Body of pancreas (tissue), 4 donors: ENCODE data around the gene LCN9.

ENCODE experiments used
- POLR2A ChIP-seq, 3 donors: fragments of 450-650 bp; IDR thresholded peaks; one replicate each; pipeline ENCODE4 v1.6.1; 2016; ENCODE audit warnings: antibody characterized with exemption in 3 of 3, mild to moderate bottlenecking in 2 of 3
- TF ChIP-seq, protein P1 (sequence below), 7 experiments: fragments of 450-650 bp in 4 of 7; fragments of 200-600 bp in 3 of 7; sonication (generic) in 3 of 7; IDR thresholded peaks; one replicate each; pipeline ENCODE4 v1.5.1; 2016 to 2019; ENCODE audit warnings: antibody characterized with exemption in 7 of 7

DNA sequence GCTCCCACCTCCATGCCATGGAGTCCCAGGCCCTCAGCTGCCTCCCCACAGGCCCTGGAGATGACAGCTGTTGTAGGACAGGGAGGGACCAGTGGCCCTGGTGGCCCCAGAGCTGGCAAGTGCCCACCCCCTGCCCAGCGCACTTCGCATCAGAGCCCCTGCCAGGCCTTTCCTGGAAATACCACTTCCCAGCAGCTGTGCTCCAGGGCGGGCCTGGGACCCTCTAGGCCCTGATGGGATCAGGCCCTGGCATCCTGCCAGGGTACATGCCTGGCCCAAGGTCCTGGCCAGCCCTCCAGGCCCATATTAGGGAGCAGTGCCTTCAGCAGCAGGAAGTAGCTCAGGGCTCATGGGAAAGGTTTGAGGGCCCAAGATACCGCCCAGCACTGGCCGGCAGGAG, 41.4 kb downstream of the LCN9 start:
- TF ChIP-seq, protein P1, sequence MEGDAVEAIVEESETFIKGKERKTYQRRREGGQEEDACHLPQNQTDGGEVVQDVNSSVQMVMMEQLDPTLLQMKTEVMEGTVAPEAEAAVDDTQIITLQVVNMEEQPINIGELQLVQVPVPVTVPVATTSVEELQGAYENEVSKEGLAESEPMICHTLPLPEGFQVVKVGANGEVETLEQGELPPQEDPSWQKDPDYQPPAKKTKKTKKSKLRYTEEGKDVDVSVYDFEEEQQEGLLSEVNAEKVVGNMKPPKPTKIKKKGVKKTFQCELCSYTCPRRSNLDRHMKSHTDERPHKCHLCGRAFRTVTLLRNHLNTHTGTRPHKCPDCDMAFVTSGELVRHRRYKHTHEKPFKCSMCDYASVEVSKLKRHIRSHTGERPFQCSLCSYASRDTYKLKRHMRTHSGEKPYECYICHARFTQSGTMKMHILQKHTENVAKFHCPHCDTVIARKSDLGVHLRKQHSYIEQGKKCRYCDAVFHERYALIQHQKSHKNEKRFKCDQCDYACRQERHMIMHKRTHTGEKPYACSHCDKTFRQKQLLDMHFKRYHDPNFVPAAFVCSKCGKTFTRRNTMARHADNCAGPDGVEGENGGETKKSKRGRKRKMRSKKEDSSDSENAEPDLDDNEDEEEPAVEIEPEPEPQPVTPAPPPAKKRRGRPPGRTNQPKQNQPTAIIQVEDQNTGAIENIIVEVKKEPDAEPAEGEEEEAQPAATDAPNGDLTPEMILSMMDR (IDR thresholded peaks at IDR 0.05), result no peak
- no peak for TF ChIP-seq POLR2A (IDR thresholded peaks at IDR 0.05)
